CD14-positive monocyte (primary cell): ENCODE measurements around the gene ELMO1. TPM values are rescaled to one million over a fixed set of nuclear protein-coding genes. Genes with fewer than 3 reads are reported as not detected.
A peak's percentile ranks its signal among the peaks of the same experiment; 100 is the strongest.

Experiments used
- DNase-seq, 3 donors: peaks; one replicate each; pipeline ENCODE4 v3.0.0-alpha.2; 2011 to 2022
- H2AFZ ChIP-seq: 2 replicates; pipeline ENCODE4 v1.6.0; 2012; ENCODE audit warnings: mild to moderate bottlenecking, low read depth, low read length, inconsistent platforms; ENCODE audit not compliant: insufficient read depth, poor library complexity, severe bottlenecking
- H3K27ac ChIP-seq, 2 donors: 1 replicate in 1 of 2; 2 replicates in 1 of 2; pipeline ENCODE4 v1.5.1; 2012 to 2013; ENCODE audit warnings: low read length in 2 of 2, control low read depth in 1 of 2, inconsistent platforms in 1 of 2, low read depth in 1 of 2, mild to moderate bottlenecking in 1 of 2
- H3K27me3 ChIP-seq, 2 donors: one replicate each; pipeline versions ENCODE4 v1.6.0 to v1.6.1; 2011 to 2013; ENCODE audit warnings: low read length in 2 of 2; ENCODE audit not compliant: control insufficient read depth in 2 of 2, insufficient read depth in 2 of 2
- H3K36me3 ChIP-seq, 2 donors: replicated peaks in 1 of 2; 1 replicate in 1 of 2; 2 replicates in 1 of 2; pipeline versions ENCODE4 v1.5.1 to v1.6.1; 2012 to 2013; ENCODE audit warnings: low read length in 2 of 2, control low read depth in 1 of 2, inconsistent platforms in 1 of 2, mild to moderate bottlenecking in 1 of 2; ENCODE audit not compliant: insufficient read depth in 2 of 2, control insufficient read depth in 1 of 2
- H3K4me1 ChIP-seq, 2 donors: 1 replicate in 1 of 2; 2 replicates in 1 of 2; pipeline versions ENCODE4 v1.5.1 to v1.6.1; 2012 to 2013; ENCODE audit warnings: low read length in 2 of 2, control low read depth in 1 of 2, inconsistent platforms in 1 of 2, mild to moderate bottlenecking in 1 of 2, moderate library complexity in 1 of 2; ENCODE audit not compliant: insufficient read depth in 2 of 2, control insufficient read depth in 1 of 2
- H3K4me2 ChIP-seq: replicated peaks from 2 replicates; pipeline ENCODE3; 2012; ENCODE audit warnings: low read length, moderate library complexity, mild to moderate bottlenecking; ENCODE audit not compliant: poor library complexity, severe bottlenecking; ENCODE audit errors: extremely low read depth
- H3K4me3 ChIP-seq, 3 experiments: fragments of 200-600 bp in 1 of 3; sonication (generic) in 1 of 3; replicated peaks in 1 of 3; 1 replicate in 2 of 3; 2 replicates in 1 of 3; pipeline ENCODE4 v1.5.1; 2011 to 2013; ENCODE audit warnings: low read length in 3 of 3, mild to moderate bottlenecking in 3 of 3, control low read depth in 2 of 3, low read depth in 2 of 3, inconsistent platforms in 1 of 3, moderate library complexity in 1 of 3
- H3K79me2 ChIP-seq: 2 replicates; pipeline ENCODE4 v1.6.0; 2012; ENCODE audit warnings: mild to moderate bottlenecking, control low read depth, inconsistent platforms, low read length, moderate library complexity; ENCODE audit not compliant: insufficient read depth
- H3K9ac ChIP-seq: 2 replicates; pipeline ENCODE4 v1.6.0; 2017; ENCODE audit warnings: low read length, mild to moderate bottlenecking; ENCODE audit not compliant: insufficient read depth, poor library complexity, severe bottlenecking
- H3K9me3 ChIP-seq, 2 donors: replicated peaks in 1 of 2; 1 replicate in 1 of 2; 2 replicates in 1 of 2; pipeline versions ENCODE4 v1.5.1 to v1.6.1; 2012 to 2013; ENCODE audit warnings: low read length in 2 of 2, control low read depth in 1 of 2; ENCODE audit not compliant: control insufficient read depth in 1 of 2, insufficient read depth in 1 of 2
- H4K20me1 ChIP-seq: 2 replicates; pipeline ENCODE4 v1.6.0; 2012; ENCODE audit warnings: mild to moderate bottlenecking, low read length, control low read depth, moderate library complexity; ENCODE audit not compliant: insufficient read depth
- H3K27ac Mint-ChIP-seq, 7 donors: one replicate each; pipeline ENCODE4 v1.8.0; 2020; ENCODE audit warnings: mild to moderate bottlenecking in 7 of 7, mixed read lengths in 7 of 7, moderate library complexity in 6 of 7, inconsistent platforms in 2 of 7
- H3K27me3 Mint-ChIP-seq, 3 donors: one replicate each; pipeline ENCODE4 v1.8.0; 2021 to 2022; ENCODE audit warnings: low read depth in 3 of 3, mild to moderate bottlenecking in 3 of 3, mixed read lengths in 3 of 3, moderate library complexity in 3 of 3, inconsistent platforms in 1 of 3
- H3K36me3 Mint-ChIP-seq, 2 donors: one replicate each; pipeline ENCODE4 v1.8.0; 2020; ENCODE audit warnings: mixed read lengths in 2 of 2, inconsistent platforms in 1 of 2, mild to moderate bottlenecking in 1 of 2
- H3K4me1 Mint-ChIP-seq: one replicate; pipeline ENCODE4 v1.8.0; 2020; ENCODE audit warnings: mild to moderate bottlenecking, mixed read lengths
- H3K4me3 Mint-ChIP-seq, 2 donors: one replicate each; pipeline ENCODE4 v1.8.0; 2020; ENCODE audit warnings: mild to moderate bottlenecking in 2 of 2, mixed read lengths in 2 of 2, moderate library complexity in 1 of 2
- H3K9me3 Mint-ChIP-seq, 7 donors: one replicate each; pipeline ENCODE4 v1.8.0; 2020 to 2022; ENCODE audit warnings: mixed read lengths in 7 of 7, mild to moderate bottlenecking in 6 of 7, moderate library complexity in 6 of 7, inconsistent platforms in 2 of 7
- CTCF ChIP-seq: fragments of 200-600 bp; IDR thresholded peaks from one replicate; pipeline ENCODE4 v1.8.0; 2022; ENCODE audit warnings: antibody characterized with exemption, mild to moderate bottlenecking
- WGBS: methylation state at CpG from one replicate; pipeline ENCODE4 v1.1.5; 2013; ENCODE audit warnings: missing lambda C conversion rate; ENCODE audit not compliant: insufficient coverage; 5-methylcytosine and 5-hydroxymethylcytosine counted together
- intact Hi-C, 2 donors: fragments of 100-400 bp; cut with micrococcal nuclease; formaldehyde crosslinking; loops; one replicate each; pipeline versions ENCODE4 v1.15.0 to v1.15.1; 2023
- polyA plus RNA-seq, 3 donors: library from polyadenylated mRNA; depleted of rRNA in 1 of 3; unstranded in 2 of 3; stranded (reverse) in 1 of 3; fragments of 300-500 nt in 2 of 3; fragments of >200 nt in 1 of 3; fragmentation: Illumina TruSeq in 2 of 3; gene quantifications; 1 replicate in 2 of 3; 2 replicates in 1 of 3; pipeline ENCODE4 v1.2.3, GENCODE V29; 2012 to 2021

The ELMO1 gene
- polyA plus RNA-seq, 3 donors: 46.6 to 50.2 (median 46.7) TPM

GRCh38 chr7:37212051-37212450 lies 236.6 kb downstream of the ELMO1 start:
- DNase-seq: no peak
- Mint-ChIP-seq H3K4me1 (peaks cover 26% of the 10 kb centered on the region), H3K27ac (no peak overlapping the region), H3K4me3 (no peak overlapping the region), H3K27me3 (peaks cover 0 to 1% (median 0%) of the 10 kb centered on the region in 3 donors), H3K36me3 (peaks cover 65 to 76% of the 10 kb centered on the region in 2 donors), H3K9me3 (no peaks in the 10 kb centered on the region)
- H3K9me3 ChIP-seq: no peaks in the 10 kb centered on the region
- no peak overlapping the region for H2AFZ ChIP-seq
- H3K27ac ChIP-seq: no peak overlapping the region
- TF ChIP-seq CTCF: no peak
- H3K4me3 ChIP-seq: no peak overlapping the region
- H4K20me1 ChIP-seq: peaks cover 41% of the 10 kb centered on the region
- no peak overlapping the region for H3K9ac ChIP-seq
- H3K79me2 ChIP-seq: no peaks in the 10 kb centered on the region
- intact Hi-C loops: no loop called here
- H3K4me1 ChIP-seq: peaks cover 11 to 15% of the 10 kb centered on the region in 2 donors
- no peak overlapping the region for H3K4me2 ChIP-seq
- no peaks in the 10 kb centered on the region for H3K27me3 ChIP-seq
- H3K36me3 ChIP-seq: peaks cover 41 to 86% of the 10 kb centered on the region in 2 donors

- H3K9me3 ChIP-seq: no peaks in the 10 kb centered on the region
- Mint-ChIP-seq H3K27ac (peak overlapping the region in 1 of 7 donors; percentile 16), H3K36me3 (peaks cover 65 to 81% of the 10 kb centered on the region in 2 donors), H3K4me3 (no peak overlapping the region), H3K27me3 (peaks cover 0 to 1% (median 0%) of the 10 kb centered on the region in 3 donors), H3K4me1 (peaks cover 20% of the 10 kb centered on the region), H3K9me3 (no peaks in the 10 kb centered on the region)
- DNase-seq: no peak
- no peaks in the 10 kb centered on the region for H3K27me3 ChIP-seq
- H3K36me3 ChIP-seq: peaks cover 44 to 86% of the 10 kb centered on the region in 2 donors
- H2AFZ ChIP-seq: no peak overlapping the region
- TF ChIP-seq CTCF: no peak
- H4K20me1 ChIP-seq: peaks cover 40% of the 10 kb centered on the region
- no peak overlapping the region for H3K4me3 ChIP-seq
- no peak overlapping the region for H3K4me2 ChIP-seq
- no peak overlapping the region for H3K9ac ChIP-seq
- 94% methylated on average over 8 of the region's 16 CpGs for WGBS
- intact Hi-C loops: no loop called here
- H3K27ac ChIP-seq: no peak overlapping the region
- no peaks in the 10 kb centered on the region for H3K79me2 ChIP-seq
- H3K4me1 ChIP-seq: peaks cover 11 to 15% of the 10 kb centered on the region in 2 donors
Measured at GRCh38 chr7:37211097-37211880, 237.4 kb downstream of the ELMO1 start.
